Ishikawa (cell line): ENCODE measurements around the gene TLR2.

Source experiments
- CREB1 ChIP-seq: IDR thresholded peaks from 2 replicates; pipeline ENCODE4 v1.6.1; 2012; ENCODE audit warnings: low read depth
- TCF12 ChIP-seq: IDR thresholded peaks from 2 replicates; pipeline ENCODE4 v1.6.1; 2012; ENCODE audit warnings: low read depth

GRCh38 chr4:153679486-153679885 is 4.6 kb upstream of the TLR2 start:
- TF ChIP-seq CREB1 = no peak
- no peak for TF ChIP-seq TCF12
